ENCODE measurements around the gene SPTB. TPM values are rescaled to one million over a fixed set of nuclear protein-coding genes. Genes with fewer than 3 reads are reported as not detected.
A peak's percentile ranks its signal among the peaks of the same experiment; 100 is the strongest.

SPTB gene
- total RNA-seq, 1 donor from 2014 or later = 0.04 TPM

- DNase-seq = no peak
These were observed 31.5 kb downstream of the SPTB start for GRCh38 chr14:64848239-64848638.

GRCh38 chr14:64846319-64846718 lies 33.4 kb downstream of the SPTB start:
- H3K36me3 Mint-ChIP-seq (ENCODE audit: low read depth) = no peaks in the 10 kb centered on the region
- H3K9me3 Mint-ChIP-seq = no peaks in the 10 kb centered on the region
- H3K27ac Mint-ChIP-seq = no peak overlapping the region
- H3K27me3 Mint-ChIP-seq = peaks cover 28% of the 10 kb centered on the region
- ATAC-seq (ENCODE audit: low read depth) (no peak), DNase-seq (no peak)
- CTCF ChIA-PET = no interaction called here
- H3K4me1 Mint-ChIP-seq = peaks cover 8% of the 10 kb centered on the region
- H3K4me3 Mint-ChIP-seq = no peak overlapping the region
- POLR2A ChIA-PET = no interaction called here
- no peak for TF ChIP-seq CTCF (IDR thresholded peaks at IDR 0.05)
- intact Hi-C loops (cut with micrococcal nuclease) = no loop called here

More at GRCh38 chr14:64848239-64848638, 31.5 kb downstream of the SPTB start:
- TF ChIP-seq CTCF (IDR thresholded peaks at IDR 0.05) = no peak
- H3K4me1 Mint-ChIP-seq = peaks cover 8% of the 10 kb centered on the region
- peaks cover 38% of the 10 kb centered on the region for H3K27me3 Mint-ChIP-seq
- H3K36me3 Mint-ChIP-seq (ENCODE audit: low read depth) = no peaks in the 10 kb centered on the region
- no peak overlapping the region for H3K27ac Mint-ChIP-seq
- no peaks in the 10 kb centered on the region for H3K9me3 Mint-ChIP-seq
- no peak for ATAC-seq (ENCODE audit: low read depth)
- ChIA-PET CTCF (no interaction called here), POLR2A (no interaction called here)
- no peak overlapping the region for H3K4me3 Mint-ChIP-seq
- intact Hi-C loops (cut with micrococcal nuclease) = no loop called here

GRCh38 chr14:64845878-64846277 lies 33.8 kb downstream of the SPTB start:
- no peaks in the 10 kb centered on the region for H3K36me3 Mint-ChIP-seq (ENCODE audit: low read depth)
- ChIA-PET CTCF (no interaction called here), POLR2A (no interaction called here)
- no peak overlapping the region for H3K27ac Mint-ChIP-seq
- DNase-seq (no peak), ATAC-seq (ENCODE audit: low read depth) (no peak)
- no peak overlapping the region for H3K4me3 Mint-ChIP-seq
- intact Hi-C loops (cut with micrococcal nuclease) = no loop called here
- H3K27me3 Mint-ChIP-seq = peaks cover 28% of the 10 kb centered on the region
- H3K9me3 Mint-ChIP-seq = no peaks in the 10 kb centered on the region
- peaks cover 8% of the 10 kb centered on the region for H3K4me1 Mint-ChIP-seq
- TF ChIP-seq CTCF (IDR thresholded peaks at IDR 0.05) = no peak

DNA sequence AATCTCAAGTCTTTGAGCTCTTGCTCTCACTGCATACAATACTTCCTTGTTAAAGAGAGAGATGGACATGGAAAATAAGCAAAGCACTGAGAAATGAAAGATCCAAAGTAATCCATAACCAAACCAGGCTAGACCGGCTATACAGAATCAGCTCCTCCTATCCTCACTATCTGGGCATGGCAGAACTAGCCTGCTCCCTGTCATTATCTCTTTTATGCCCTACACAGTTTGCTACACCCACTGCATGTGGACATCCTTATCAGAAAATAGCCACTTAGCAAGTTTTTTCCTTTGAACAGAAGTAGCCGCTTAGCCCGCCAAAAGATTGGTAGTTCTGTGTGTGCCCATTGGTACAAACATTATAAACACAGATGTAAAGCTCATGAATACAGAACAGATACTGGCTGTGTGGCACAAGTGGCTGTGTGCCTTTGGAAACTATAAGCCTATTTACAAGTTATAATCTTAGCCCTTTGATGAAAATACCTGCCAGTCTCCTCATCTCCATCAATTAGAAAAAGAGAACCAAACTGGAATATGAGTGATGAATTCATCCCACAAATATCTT lies 34.7 kb downstream of the SPTB start:
- POLR2A ChIA-PET = no interaction called here
- H3K9me3 Mint-ChIP-seq = no peaks in the 10 kb centered on the region
- H3K27ac Mint-ChIP-seq = no peak overlapping the region
- no peak for TF ChIP-seq CTCF (IDR thresholded peaks at IDR 0.05)
- DNase-seq (no peak), ATAC-seq (ENCODE audit: low read depth) (no peak)
- intact Hi-C loops (cut with micrococcal nuclease) = no loop called here
- H3K36me3 Mint-ChIP-seq (ENCODE audit: low read depth) = no peaks in the 10 kb centered on the region
- H3K27me3 Mint-ChIP-seq = peaks cover 24% of the 10 kb centered on the region
- peaks cover 8% of the 10 kb centered on the region for H3K4me1 Mint-ChIP-seq
- CTCF ChIA-PET = no interaction called here
- H3K4me3 Mint-ChIP-seq = no peak overlapping the region

DNA sequence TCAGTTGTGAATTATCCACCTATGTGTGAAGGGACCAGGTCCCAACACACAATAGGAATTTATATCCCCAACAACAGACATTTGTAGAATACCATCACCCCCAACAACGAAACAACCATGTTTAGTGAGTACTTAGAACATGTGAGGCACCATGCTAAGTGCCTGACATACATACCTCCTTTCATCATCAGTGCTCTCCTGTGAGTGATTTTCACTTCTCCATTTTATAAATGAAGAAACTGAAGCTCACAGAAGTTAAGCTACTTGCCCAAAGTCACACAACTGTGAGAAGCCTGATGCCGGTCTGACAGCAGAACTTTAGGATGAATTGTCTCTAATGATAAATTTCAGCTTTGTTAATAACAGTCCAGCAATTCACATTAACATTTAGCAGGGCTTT lies 35.4 kb downstream of the SPTB start:
- no peak for TF ChIP-seq CTCF (IDR thresholded peaks at IDR 0.05)
- ChIA-PET POLR2A (no interaction called here), CTCF (no interaction called here)
- Mint-ChIP-seq H3K27ac (no peak overlapping the region), H3K4me1 (peaks cover 8% of the 10 kb centered on the region), H3K27me3 (peaks cover 26% of the 10 kb centered on the region), H3K36me3 (ENCODE audit: low read depth) (no peaks in the 10 kb centered on the region), H3K4me3 (no peak overlapping the region), H3K9me3 (no peaks in the 10 kb centered on the region)
- peak; percentile 40 for ATAC-seq (ENCODE audit: low read depth)
- no peak for DNase-seq
- intact Hi-C loops (cut with micrococcal nuclease) = no loop called here

All from activated B cell treated with CpG ODN at 0.5 μM for 24 hours (primary cell).